Parathyroid adenoma (tissue), 2 donors: Measurements from ENCODE around the gene CAMTA1.

ENCODE experiments used
- H2AFZ ChIP-seq: fragments of 300-600 bp; sonication (generic); one replicate; pipeline ENCODE4 v1.7.0; 2017; ENCODE audit warnings: antibody characterized with exemption, mild to moderate bottlenecking
- H3K27ac ChIP-seq: fragments of 300-600 bp; sonication (generic); one replicate; pipeline ENCODE4 v1.7.0; 2017
- H3K27me3 ChIP-seq: fragments of 300-600 bp; sonication (generic); one replicate; pipeline ENCODE4 v1.7.0; 2017; ENCODE audit warnings: low read length; ENCODE audit not compliant: control insufficient read depth, insufficient read depth
- H3K36me3 ChIP-seq: fragments of 300-600 bp; sonication (generic); one replicate; pipeline ENCODE4 v1.7.0; 2017; ENCODE audit warnings: low read length; ENCODE audit not compliant: control insufficient read depth, insufficient read depth
- H3K4me1 ChIP-seq: fragments of 300-600 bp; sonication (generic); one replicate; pipeline ENCODE4 v1.7.0; 2017; ENCODE audit warnings: control low read depth
- H3K4me2 ChIP-seq: fragments of 300-600 bp; sonication (generic); one replicate; pipeline ENCODE4 v1.7.0; 2017; ENCODE audit warnings: low read length
- H3K4me3 ChIP-seq: fragments of 300-600 bp; sonication (generic); one replicate; pipeline ENCODE4 v1.7.0; 2017; ENCODE audit warnings: low read depth, low read length
- H3K79me2 ChIP-seq: fragments of 300-600 bp; sonication (generic); one replicate; pipeline ENCODE4 v1.7.0; 2017; ENCODE audit warnings: control low read depth
- H3K9ac ChIP-seq: fragments of 300-600 bp; sonication (generic); one replicate; pipeline ENCODE4 v1.7.0; 2017; ENCODE audit warnings: mild to moderate bottlenecking
- H3K9me3 ChIP-seq: fragments of 300-600 bp; sonication (generic); one replicate; pipeline ENCODE4 v1.7.0; 2017; ENCODE audit warnings: low read length; ENCODE audit not compliant: control insufficient read depth
- TF ChIP-seq, protein P1 (sequence below): fragments of 300-600 bp; sonication (generic); IDR thresholded peaks from one replicate; pipeline ENCODE4 v1.7.0; 2017; ENCODE audit warnings: antibody characterized with exemption, mild to moderate bottlenecking
- donor health status: primary hyperparathyroidism.

CAMTA1 gene

DNA sequence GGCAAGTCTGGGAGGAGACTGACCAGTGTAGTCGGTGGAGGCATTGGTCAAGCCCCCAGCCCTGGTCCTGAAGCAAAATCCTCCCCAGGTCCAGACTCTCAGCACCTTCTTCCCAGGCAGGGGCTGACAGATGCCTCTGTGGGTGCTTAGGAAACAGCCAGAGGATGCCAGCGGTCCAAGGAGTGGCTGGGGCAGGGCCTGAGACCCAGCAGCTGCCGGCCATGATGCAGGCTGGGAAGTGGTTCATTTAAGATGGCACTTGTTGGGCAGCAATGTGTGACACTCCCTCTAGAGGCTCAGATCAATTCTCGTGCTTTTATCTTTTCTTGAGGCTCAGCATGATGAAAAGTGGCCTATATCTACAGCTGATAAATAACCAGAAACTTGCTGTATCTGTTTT lies 820.8 kb downstream of the CAMTA1 start:
- no peak overlapping the region for H3K27ac ChIP-seq
- no peaks in the 10 kb centered on the region for H3K9me3 ChIP-seq
- H3K4me3 ChIP-seq, result no peak overlapping the region
- H3K9ac ChIP-seq, result no peak overlapping the region
- H3K79me2 ChIP-seq, result no peaks in the 10 kb centered on the region
- no peaks in the 10 kb centered on the region for H3K4me1 ChIP-seq
- H3K27me3 ChIP-seq, result no peaks in the 10 kb centered on the region
- no peak overlapping the region for H2AFZ ChIP-seq
- no peaks in the 10 kb centered on the region for H3K36me3 ChIP-seq
- TF ChIP-seq, protein P1, sequence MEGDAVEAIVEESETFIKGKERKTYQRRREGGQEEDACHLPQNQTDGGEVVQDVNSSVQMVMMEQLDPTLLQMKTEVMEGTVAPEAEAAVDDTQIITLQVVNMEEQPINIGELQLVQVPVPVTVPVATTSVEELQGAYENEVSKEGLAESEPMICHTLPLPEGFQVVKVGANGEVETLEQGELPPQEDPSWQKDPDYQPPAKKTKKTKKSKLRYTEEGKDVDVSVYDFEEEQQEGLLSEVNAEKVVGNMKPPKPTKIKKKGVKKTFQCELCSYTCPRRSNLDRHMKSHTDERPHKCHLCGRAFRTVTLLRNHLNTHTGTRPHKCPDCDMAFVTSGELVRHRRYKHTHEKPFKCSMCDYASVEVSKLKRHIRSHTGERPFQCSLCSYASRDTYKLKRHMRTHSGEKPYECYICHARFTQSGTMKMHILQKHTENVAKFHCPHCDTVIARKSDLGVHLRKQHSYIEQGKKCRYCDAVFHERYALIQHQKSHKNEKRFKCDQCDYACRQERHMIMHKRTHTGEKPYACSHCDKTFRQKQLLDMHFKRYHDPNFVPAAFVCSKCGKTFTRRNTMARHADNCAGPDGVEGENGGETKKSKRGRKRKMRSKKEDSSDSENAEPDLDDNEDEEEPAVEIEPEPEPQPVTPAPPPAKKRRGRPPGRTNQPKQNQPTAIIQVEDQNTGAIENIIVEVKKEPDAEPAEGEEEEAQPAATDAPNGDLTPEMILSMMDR, result no peak
- H3K4me2 ChIP-seq, result no peak overlapping the region

DNA sequence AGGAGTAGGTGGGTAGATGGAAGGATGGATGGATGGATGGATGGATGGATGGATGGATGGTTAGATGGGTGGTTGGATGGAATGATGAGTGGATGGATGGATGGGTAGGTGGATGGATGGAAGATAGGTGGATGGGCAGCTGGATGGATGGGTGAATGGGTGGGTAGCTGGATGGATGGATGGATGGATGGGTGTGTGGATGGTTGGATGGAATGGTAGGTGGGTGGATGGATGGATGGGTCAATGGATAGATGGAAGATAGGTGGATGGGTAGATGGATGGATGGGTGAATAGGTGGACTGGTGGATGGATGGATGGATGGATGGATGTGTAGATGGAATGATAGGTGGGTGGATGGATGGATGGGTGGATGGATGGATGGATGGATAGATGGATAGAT lies 821.8 kb downstream of the CAMTA1 start:
- no peaks in the 10 kb centered on the region for H3K4me1 ChIP-seq
- H3K27me3 ChIP-seq, result no peaks in the 10 kb centered on the region
- TF ChIP-seq, protein P1, result no peak
- no peak overlapping the region for H2AFZ ChIP-seq
- no peaks in the 10 kb centered on the region for H3K36me3 ChIP-seq
- no peaks in the 10 kb centered on the region for H3K79me2 ChIP-seq
- no peak overlapping the region for H3K4me2 ChIP-seq
- H3K9me3 ChIP-seq, result no peaks in the 10 kb centered on the region
- H3K27ac ChIP-seq, result no peak overlapping the region
- no peak overlapping the region for H3K9ac ChIP-seq
- H3K4me3 ChIP-seq, result no peak overlapping the region

DNA sequence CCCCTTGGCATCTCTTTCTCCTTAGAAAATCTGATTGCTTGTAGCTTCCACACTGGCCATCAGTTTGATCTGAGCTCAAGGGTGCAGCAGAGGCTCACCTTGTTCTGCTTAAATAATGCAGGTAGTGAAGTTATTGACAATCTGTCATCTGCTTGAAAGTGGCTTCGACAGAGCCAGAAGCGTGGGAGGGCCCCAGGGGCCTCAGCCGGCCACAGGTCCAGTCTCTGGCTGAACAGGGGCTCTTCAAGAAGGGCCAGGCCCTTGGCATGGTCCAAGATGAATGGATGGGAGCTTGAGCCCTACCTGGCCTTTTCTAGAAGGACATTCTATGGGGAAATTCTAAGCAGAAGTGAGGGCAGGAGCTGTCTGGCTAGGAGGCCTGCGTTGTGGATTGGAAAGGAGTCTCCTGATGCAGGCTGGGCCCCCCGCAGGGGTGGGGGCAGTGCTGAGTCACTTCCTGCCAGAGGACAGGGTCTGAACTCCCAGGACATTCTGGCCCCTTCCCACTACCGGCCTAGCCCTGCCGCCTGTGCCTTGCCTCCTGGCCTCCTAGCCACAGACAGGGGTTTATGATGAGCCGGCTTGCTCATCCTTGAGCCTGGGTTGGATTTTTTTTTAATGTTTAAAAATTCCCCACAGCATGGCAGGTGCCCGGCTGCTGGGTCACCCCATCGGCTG lies 823.5 kb downstream of the CAMTA1 start:
- H3K36me3 ChIP-seq, result no peaks in the 10 kb centered on the region

DNA sequence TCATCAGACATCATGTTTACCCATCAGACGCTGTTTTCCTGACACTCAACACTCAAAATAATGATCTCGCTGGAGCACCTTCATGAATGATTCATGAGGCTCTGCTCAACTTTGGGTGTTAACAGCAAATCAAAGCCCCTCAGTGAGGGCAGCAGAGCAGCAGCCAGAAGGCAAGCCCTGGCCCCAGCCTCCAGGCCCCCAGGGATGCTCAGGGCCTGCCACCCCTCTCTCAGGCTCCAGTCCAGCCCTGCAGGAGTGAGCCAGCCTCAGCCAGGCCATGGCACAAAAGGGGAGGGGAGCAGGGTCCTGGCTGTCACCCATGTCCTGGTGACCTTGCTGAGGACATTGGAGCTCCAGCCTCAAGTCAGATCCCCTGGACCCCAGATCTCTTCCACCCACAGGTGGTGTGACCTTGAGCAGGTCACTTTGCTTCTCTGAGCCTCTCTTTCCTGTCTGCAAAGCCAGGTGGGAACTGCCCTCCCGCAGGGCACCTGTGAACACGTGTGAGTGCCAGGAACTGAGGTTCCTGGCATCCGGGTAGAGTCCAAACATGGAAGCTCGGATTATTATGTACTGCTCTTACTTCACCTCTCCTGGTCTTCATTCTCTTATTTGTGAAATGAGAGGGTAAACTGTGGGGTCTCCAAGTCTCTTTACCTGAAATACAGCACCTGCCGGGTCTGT lies 824.2 kb downstream of the CAMTA1 start:
- TF ChIP-seq, protein P1, result no peak
- Histone ChIP-seq H3K27ac (no peak overlapping the region), H3K36me3 (no peaks in the 10 kb centered on the region), H3K9ac (no peak overlapping the region), H3K4me2 (no peak overlapping the region), H3K4me3 (no peak overlapping the region), H3K27me3 (no peaks in the 10 kb centered on the region), H3K9me3 (no peaks in the 10 kb centered on the region), H2AFZ (no peak overlapping the region), H3K4me1 (no peaks in the 10 kb centered on the region), H3K79me2 (no peaks in the 10 kb centered on the region)

More for the DNA sequence above, 823.5 kb downstream of the CAMTA1 start:
- no peaks in the 10 kb centered on the region for H3K9me3 ChIP-seq
- H3K79me2 ChIP-seq, result no peaks in the 10 kb centered on the region
- TF ChIP-seq, protein P1, result no peak
- H3K9ac ChIP-seq, result no peak overlapping the region
- H3K4me2 ChIP-seq, result no peak overlapping the region
- no peaks in the 10 kb centered on the region for H3K27me3 ChIP-seq
- H2AFZ ChIP-seq, result no peak overlapping the region
- H3K27ac ChIP-seq, result no peak overlapping the region
- H3K4me3 ChIP-seq, result no peak overlapping the region
- no peaks in the 10 kb centered on the region for H3K4me1 ChIP-seq
